Measurements from ENCODE around the gene FKBP8. TPM values are rescaled to one million over a fixed set of nuclear protein-coding genes. Genes with fewer than 3 reads are reported as not detected.

The FKBP8 gene
- total RNA-seq, 5 donors from 2014 or later (not counting 1 experiment from before 2014, with no cell fraction given): 158 to 282 (median 244) TPM

DNA sequence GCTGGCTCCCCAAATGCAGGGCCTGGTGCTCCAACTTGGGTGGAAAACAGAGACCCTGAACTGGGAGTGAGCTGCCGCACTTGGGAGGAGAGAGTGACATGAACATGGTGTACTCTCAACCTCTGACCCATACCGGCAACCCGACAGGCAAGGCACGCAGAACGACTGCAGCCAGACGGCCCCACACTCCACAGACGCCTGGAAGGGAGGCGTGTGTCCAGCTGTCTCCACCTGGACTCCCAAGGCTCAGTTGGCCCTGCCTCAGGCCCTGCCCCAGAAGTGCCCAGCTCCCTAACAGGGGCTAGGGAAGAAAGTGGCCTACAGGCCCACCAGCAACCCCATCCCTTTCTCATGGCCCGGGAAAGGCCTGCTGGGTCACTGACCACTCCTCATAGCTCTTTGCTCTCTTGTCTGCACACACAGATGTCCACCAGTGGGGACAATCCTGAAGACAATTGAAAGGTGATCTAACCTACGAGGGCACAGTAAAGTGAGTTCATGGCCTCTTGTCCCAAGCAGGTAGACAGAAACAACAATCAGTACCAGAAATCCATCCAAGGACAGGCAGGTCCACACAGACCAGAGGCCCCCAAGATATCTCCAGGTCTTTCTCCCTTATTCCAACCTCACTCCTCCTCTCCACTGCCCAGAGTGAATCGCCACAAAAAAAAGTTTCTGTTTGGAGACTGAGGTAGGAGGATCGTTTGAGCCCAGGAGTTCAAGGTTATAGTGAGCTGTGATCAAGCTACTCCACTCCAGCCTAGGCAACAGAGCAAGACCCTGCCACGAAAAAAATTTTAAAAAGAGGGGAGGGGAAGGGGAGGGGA lies 49.7 kb downstream of the FKBP8 start:
- peaks cover 16 to 98% of the 10 kb centered on the region in 2 experiments for H3K4me1 ChIP-seq (ENCODE audit: control insufficient read depth in 1 of 2, extremely low read depth in 1 of 2, insufficient read depth in 2 of 2, low read length in 2 of 2)
- H3K4me3 ChIP-seq (ENCODE audit: control insufficient read depth in 1 of 2, extremely low read depth in 1 of 2, low read length in 1 of 2): no peak overlapping the region
- no peaks in the 10 kb centered on the region for H3K27me3 Mint-ChIP-seq
- 92% methylated on average over 7 of the region's 13 CpGs for WGBS (ENCODE audit: insufficient coverage)
- H3K4me3 Mint-ChIP-seq: peak overlapping the region; percentile 13 to 76 (median 63)
- ChIA-PET POLR2A (interaction anchor here in 1 of 2 donors (0.6 to 1.1 kb wide), 3 partner anchors 79 to 656 kb away, joined by 3 to 6 read pairs (median 4); no protein-coding TSS in a partner anchor), CTCF (interaction anchor here (0.6 kb wide), 4 partner anchors 17 to 352 kb away, joined by 3 to 4 read pairs (median 4); no protein-coding TSS in a partner anchor)
- DNase-seq (no peak), ATAC-seq (replicated peaks in 1 of 4) (no peak)
- H3K27ac Mint-ChIP-seq: peak overlapping the region; percentile 81 to 89
- H3K9me3 Mint-ChIP-seq: no peaks in the 10 kb centered on the region
- H3K4me1 Mint-ChIP-seq: peaks cover 50 to 83% (median 79%) of the 10 kb centered on the region in 3 donors
- peak overlapping the region; percentile 98 for H3K27ac ChIP-seq (ENCODE audit: low read length)
- no peaks in the 10 kb centered on the region for H3K9me3 ChIP-seq
- no peaks in the 10 kb centered on the region for H3K36me3 ChIP-seq (ENCODE audit: control insufficient read depth in 2 of 2, extremely low read depth in 1 of 2, insufficient read depth in 1 of 2, low read length in 1 of 2)
- H3K36me3 Mint-ChIP-seq: no peaks in the 10 kb centered on the region
- no peaks in the 10 kb centered on the region for H3K27me3 ChIP-seq (replicated peaks in 1 of 2; ENCODE audit: control insufficient read depth in 2 of 2, extremely low read depth in 1 of 2, insufficient read depth in 2 of 2, low read length in 1 of 2)

DNA sequence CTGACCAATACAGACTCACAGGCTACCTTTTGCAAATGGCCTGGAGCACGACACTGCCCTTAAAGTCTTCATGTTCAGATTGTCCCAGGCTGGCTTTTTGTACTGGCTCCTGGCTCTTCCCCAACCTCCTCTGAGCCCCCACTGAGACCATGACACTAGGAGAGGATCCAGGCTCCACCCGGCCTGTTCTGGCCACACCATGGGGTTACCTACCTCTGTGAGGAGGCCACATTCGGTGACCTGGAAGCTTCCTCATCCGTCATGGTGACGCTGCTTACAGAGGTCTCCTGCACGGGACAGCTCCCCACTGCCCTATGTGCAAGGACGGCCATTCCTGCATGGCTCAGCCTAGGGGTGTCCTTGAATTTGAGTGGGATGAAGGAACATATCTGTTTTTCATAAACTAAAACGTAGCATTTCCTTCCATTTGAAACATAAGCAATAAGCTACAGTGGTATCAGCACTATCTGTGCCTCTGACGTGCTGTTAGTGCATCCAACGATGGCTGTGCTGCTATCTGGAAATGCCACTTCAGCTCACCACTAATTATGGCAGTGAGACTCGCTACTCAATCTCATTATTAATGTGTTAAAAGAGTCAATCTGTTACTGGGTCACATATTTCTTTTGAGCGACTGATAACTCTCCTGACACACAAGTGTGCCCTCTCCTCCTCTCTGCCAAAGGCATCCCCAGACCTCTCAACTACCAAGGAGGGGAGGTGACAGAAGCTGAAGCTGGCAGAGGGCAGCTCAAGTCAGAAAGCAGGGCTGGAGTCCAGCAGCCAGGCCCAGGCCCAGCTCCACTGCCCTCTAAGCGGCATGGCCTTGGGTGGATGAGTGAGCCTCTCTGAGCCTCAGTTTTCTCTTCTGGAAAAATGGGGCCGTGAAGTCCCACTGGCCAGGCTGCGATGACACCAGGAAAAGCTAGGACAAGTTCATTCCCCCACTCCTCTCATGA lies 51.1 kb downstream of the FKBP8 start:
- Histone ChIP-seq H3K36me3 (ENCODE audit: control insufficient read depth in 2 of 2, extremely low read depth in 1 of 2, insufficient read depth in 1 of 2, low read length in 1 of 2) (no peaks in the 10 kb centered on the region), H3K27ac (ENCODE audit: low read length) (peak overlapping the region; percentile 98), H3K9me3 (no peaks in the 10 kb centered on the region), H3K4me3 (ENCODE audit: control insufficient read depth in 1 of 2, extremely low read depth in 1 of 2, low read length in 1 of 2) (no peak overlapping the region), H3K4me1 (ENCODE audit: control insufficient read depth in 1 of 2, extremely low read depth in 1 of 2, insufficient read depth in 2 of 2, low read length in 2 of 2) (peaks cover 16 to 97% of the 10 kb centered on the region in 2 experiments), H3K27me3 (replicated peaks in 1 of 2; ENCODE audit: control insufficient read depth in 2 of 2, extremely low read depth in 1 of 2, insufficient read depth in 2 of 2, low read length in 1 of 2) (no peaks in the 10 kb centered on the region)
- WGBS (ENCODE audit: insufficient coverage): 97% methylated on average over 6 of the region's 15 CpGs
- H3K9me3 Mint-ChIP-seq: no peaks in the 10 kb centered on the region
- peak overlapping the region; percentile 43 to 71 for H3K27ac Mint-ChIP-seq
- H3K4me1 Mint-ChIP-seq: peaks cover 54 to 85% (median 80%) of the 10 kb centered on the region in 3 donors
- POLR2A ChIA-PET: no interaction called here
- ATAC-seq (replicated peaks in 1 of 4) (no peak), DNase-seq (no peak)
- no peak overlapping the region for H3K4me3 Mint-ChIP-seq
- CTCF ChIA-PET: no interaction called here
- H3K27me3 Mint-ChIP-seq: no peaks in the 10 kb centered on the region
- no peaks in the 10 kb centered on the region for H3K36me3 Mint-ChIP-seq

DNA sequence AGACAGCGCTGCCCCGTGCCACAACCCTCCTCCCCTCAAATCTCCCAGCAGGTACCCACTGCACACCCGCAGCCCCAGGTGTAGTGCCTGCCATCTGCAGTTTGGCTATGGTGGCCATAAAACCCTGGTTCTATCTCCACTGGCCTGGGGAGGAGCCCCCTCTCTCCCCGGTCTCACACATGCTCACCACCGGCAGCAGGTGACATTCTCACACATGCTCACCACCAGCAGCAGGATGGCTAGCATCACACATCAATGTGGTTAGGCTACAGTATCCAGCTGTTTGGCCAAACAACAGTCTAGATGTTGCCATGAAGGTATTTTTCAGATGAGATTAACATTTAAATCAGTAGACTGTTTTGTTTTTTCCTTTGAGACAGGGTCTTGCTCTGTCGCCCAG lies 52.6 kb downstream of the FKBP8 start:
- Mint-ChIP-seq H3K27me3 (no peaks in the 10 kb centered on the region), H3K36me3 (no peaks in the 10 kb centered on the region), H3K4me1 (peaks cover 46 to 85% (median 79%) of the 10 kb centered on the region in 3 donors), H3K4me3 (no peak overlapping the region), H3K27ac (no peak overlapping the region), H3K9me3 (no peaks in the 10 kb centered on the region)
- ATAC-seq (replicated peaks in 1 of 4) (no peak), DNase-seq (peak in 2 of 35 experiments; percentile 38)
- ChIA-PET CTCF (interaction anchor here in 1 of 2 donors (0.5 to 0.8 kb wide), 3 partner anchors 16 to 143 kb away, joined by 3 to 4 read pairs (median 3); no protein-coding TSS in a partner anchor), POLR2A (no interaction called here)
- Histone ChIP-seq H3K27me3 (replicated peaks in 1 of 2; ENCODE audit: control insufficient read depth in 2 of 2, extremely low read depth in 1 of 2, insufficient read depth in 2 of 2, low read length in 1 of 2) (no peaks in the 10 kb centered on the region), H3K27ac (ENCODE audit: low read length) (no peak overlapping the region), H3K4me1 (ENCODE audit: control insufficient read depth in 1 of 2, extremely low read depth in 1 of 2, insufficient read depth in 2 of 2, low read length in 2 of 2) (peaks cover 4 to 97% of the 10 kb centered on the region in 2 experiments), H3K36me3 (ENCODE audit: control insufficient read depth in 2 of 2, extremely low read depth in 1 of 2, insufficient read depth in 1 of 2, low read length in 1 of 2) (no peaks in the 10 kb centered on the region), H3K4me3 (ENCODE audit: control insufficient read depth in 1 of 2, extremely low read depth in 1 of 2, low read length in 1 of 2) (no peak overlapping the region), H3K9me3 (no peaks in the 10 kb centered on the region)
- 88% methylated on average over 5 of the region's 6 CpGs for WGBS (ENCODE audit: insufficient coverage)

DNA sequence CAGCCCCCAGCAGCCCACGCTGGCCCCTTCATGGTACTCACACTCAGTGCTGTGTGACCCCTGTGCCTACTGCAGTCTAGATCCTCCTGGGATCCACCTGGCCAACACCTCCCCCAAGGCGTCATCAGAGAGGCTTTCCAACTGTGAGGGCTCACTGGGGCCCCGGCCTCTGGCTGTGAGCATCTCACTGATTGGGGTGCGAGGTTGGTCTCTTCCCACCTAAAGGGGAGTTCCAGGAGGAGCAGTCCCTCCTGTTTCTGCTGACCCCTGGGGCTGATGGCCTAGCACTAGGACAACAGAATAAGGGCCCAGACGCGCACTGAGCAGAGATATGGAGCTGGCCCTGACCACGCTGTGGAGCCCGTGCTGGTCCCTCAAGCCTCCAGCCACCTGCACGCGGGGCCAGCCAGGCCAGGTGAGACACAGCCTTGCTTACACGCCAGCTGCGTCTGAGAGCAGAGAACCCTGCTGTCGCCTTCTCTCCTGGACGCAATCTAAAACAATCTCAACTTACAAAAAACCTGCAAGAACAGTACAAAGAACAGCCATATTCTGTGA lies 53.7 kb downstream of the FKBP8 start:
- DNase-seq: no peak
- no peaks in the 10 kb centered on the region for H3K27me3 ChIP-seq (replicated peaks in 1 of 2; ENCODE audit: control insufficient read depth in 2 of 2, extremely low read depth in 1 of 2, insufficient read depth in 2 of 2, low read length in 1 of 2)
- H3K4me1 ChIP-seq (ENCODE audit: control insufficient read depth in 1 of 2, extremely low read depth in 1 of 2, insufficient read depth in 2 of 2, low read length in 2 of 2): peaks cover 2 to 97% of the 10 kb centered on the region in 2 experiments
- no peaks in the 10 kb centered on the region for H3K36me3 ChIP-seq (ENCODE audit: control insufficient read depth in 2 of 2, extremely low read depth in 1 of 2, insufficient read depth in 1 of 2, low read length in 1 of 2)
- ATAC-seq (replicated peaks in 1 of 4): no peak
- WGBS (ENCODE audit: insufficient coverage): 95% methylated on average over 14 of the region's 14 CpGs
- ChIA-PET CTCF (interaction anchor here in 1 of 2 donors (1.1 kb wide), 1 partner anchor 30 kb away, joined by 5 read pairs; no protein-coding TSS in a partner anchor), POLR2A (no interaction called here)
- H3K27ac Mint-ChIP-seq: no peak overlapping the region
- H3K4me3 Mint-ChIP-seq: no peak overlapping the region
- no peaks in the 10 kb centered on the region for H3K9me3 Mint-ChIP-seq
- H3K36me3 Mint-ChIP-seq: no peaks in the 10 kb centered on the region
- H3K4me1 Mint-ChIP-seq: peaks cover 42 to 84% (median 77%) of the 10 kb centered on the region in 3 donors
- no peak overlapping the region for H3K4me3 ChIP-seq (ENCODE audit: control insufficient read depth in 1 of 2, extremely low read depth in 1 of 2, low read length in 1 of 2)
- H3K9me3 ChIP-seq: no peaks in the 10 kb centered on the region
- no peaks in the 10 kb centered on the region for H3K27me3 Mint-ChIP-seq
- no peak overlapping the region for H3K27ac ChIP-seq (ENCODE audit: low read length)

DNA sequence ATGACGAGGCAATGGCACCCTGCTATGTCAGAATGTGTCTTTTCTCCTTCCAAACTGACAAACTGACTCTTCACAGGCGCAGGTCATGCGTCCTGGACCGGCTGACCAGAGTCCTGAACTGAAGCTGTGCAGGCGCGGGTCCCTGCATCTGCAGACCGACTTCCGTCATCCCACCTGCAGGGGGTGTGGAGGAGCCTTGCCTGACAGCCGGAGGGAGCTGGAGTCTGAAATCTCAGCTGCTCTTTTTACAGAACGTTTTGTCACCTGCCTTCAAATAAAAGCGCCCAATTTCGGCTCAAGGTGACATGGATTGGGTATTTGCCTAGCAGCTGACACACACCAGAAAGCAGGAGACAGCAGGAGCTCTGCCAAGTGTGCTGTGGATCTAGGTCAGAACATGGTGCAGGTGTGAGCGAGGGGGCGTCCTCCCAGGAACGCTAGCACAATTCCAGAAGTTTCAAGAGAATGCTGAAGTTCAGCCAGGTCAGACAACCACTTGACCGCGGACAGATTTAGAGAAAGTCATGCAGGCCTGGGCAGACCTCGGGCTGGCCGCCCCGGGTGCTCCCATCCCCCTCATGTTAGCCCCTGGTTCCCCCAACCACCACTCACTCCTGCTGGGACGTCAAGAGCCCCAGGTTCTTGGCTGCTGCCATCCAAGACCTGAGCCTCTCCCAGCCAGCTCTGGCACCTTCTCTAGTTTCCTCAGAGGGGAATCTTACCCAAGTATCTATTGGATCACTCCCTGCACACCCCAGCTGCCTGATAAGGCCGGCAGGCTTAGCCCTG lies 54.3 kb downstream of the FKBP8 start:
- no peaks in the 10 kb centered on the region for H3K36me3 Mint-ChIP-seq
- CTCF ChIA-PET: interaction anchor here in 1 of 2 donors (0.5 to 1.1 kb wide), 2 partner anchors 31 to 33 kb away, joined by 4 to 5 read pairs; no protein-coding TSS in a partner anchor
- POLR2A ChIA-PET: no interaction called here
- H3K9me3 ChIP-seq: no peaks in the 10 kb centered on the region
- DNase-seq (no peak), ATAC-seq (replicated peaks in 1 of 4) (no peak)
- H3K4me3 ChIP-seq (ENCODE audit: control insufficient read depth in 1 of 2, extremely low read depth in 1 of 2, low read length in 1 of 2): no peak overlapping the region
- WGBS (ENCODE audit: insufficient coverage): 86% methylated on average over 21 of the region's 22 CpGs
- no peaks in the 10 kb centered on the region for H3K27me3 Mint-ChIP-seq
- H3K9me3 Mint-ChIP-seq: no peaks in the 10 kb centered on the region
- no peak overlapping the region for H3K27ac Mint-ChIP-seq
- peaks cover 37 to 83% (median 75%) of the 10 kb centered on the region in 3 donors for H3K4me1 Mint-ChIP-seq
- no peak overlapping the region for H3K27ac ChIP-seq (ENCODE audit: low read length)
- no peaks in the 10 kb centered on the region for H3K36me3 ChIP-seq (ENCODE audit: control insufficient read depth in 2 of 2, extremely low read depth in 1 of 2, insufficient read depth in 1 of 2, low read length in 1 of 2)
- peaks cover 0 to 92% of the 10 kb centered on the region in 2 experiments for H3K4me1 ChIP-seq (ENCODE audit: control insufficient read depth in 1 of 2, extremely low read depth in 1 of 2, insufficient read depth in 2 of 2, low read length in 2 of 2)
- H3K4me3 Mint-ChIP-seq: no peak overlapping the region
- H3K27me3 ChIP-seq (replicated peaks in 1 of 2; ENCODE audit: control insufficient read depth in 2 of 2, extremely low read depth in 1 of 2, insufficient read depth in 2 of 2, low read length in 1 of 2): no peaks in the 10 kb centered on the region

Measured in T-cell (primary cell).